BLaER1 (cell line): ENCODE data around the gene MRM1.

ENCODE experiments used
- H3K27ac ChIP-seq: shearing (Covaris generic); formaldehyde crosslinking; 2 replicates; pipeline ENCODE4 v1.8.1; 2022
- H3K27me3 ChIP-seq: shearing (Covaris generic); formaldehyde crosslinking; 2 replicates; pipeline ENCODE4 v1.8.1; 2022
- H3K36me3 ChIP-seq: shearing (Covaris generic); formaldehyde crosslinking; 2 replicates; pipeline ENCODE4 v1.8.1; 2022
- H3K4me1 ChIP-seq: shearing (Covaris generic); formaldehyde crosslinking; 2 replicates; pipeline ENCODE4 v1.8.1; 2022
- H3K4me2 ChIP-seq: shearing (Covaris generic); formaldehyde crosslinking; 2 replicates; pipeline ENCODE4 v1.8.1; 2022
- H3K4me3 ChIP-seq: shearing (Covaris generic); formaldehyde crosslinking; 2 replicates; pipeline ENCODE4 v1.8.1; 2022
- H3K9ac ChIP-seq: shearing (Covaris generic); formaldehyde crosslinking; 2 replicates; pipeline ENCODE4 v1.8.1; 2022
- H3K9me3 ChIP-seq: shearing (Covaris generic); formaldehyde crosslinking; 2 replicates; pipeline ENCODE4 v1.8.1; 2022
- H4K20me1 ChIP-seq: shearing (Covaris generic); formaldehyde crosslinking; 2 replicates; pipeline ENCODE4 v1.8.1; 2022
- Cebpa-rat ChIP-seq: shearing (Covaris generic); IDR thresholded peaks from 2 replicates; pipeline ENCODE4 v1.8.1; 2022

The MRM1 gene

DNA sequence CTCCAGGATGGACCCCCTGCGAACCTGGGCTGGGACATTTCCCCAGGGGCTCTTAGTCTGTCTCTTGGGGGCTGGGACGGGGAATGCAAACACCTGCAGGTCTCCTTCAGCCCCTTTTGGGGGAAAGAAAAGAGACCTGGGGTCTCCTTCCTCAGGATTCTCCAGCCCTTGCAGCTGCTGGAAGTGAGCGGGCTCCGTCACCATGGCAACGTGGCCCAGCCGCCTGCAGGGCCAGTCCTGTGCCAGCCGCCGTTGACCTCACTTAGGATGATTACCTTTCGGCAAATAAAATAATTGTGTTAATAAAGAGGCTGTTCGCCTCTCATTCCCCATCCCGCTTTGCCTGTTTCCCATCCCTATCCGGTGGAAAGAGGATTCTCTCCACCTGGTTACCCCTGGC is 25.7 kb downstream of the MRM1 start:
- peaks cover 16% of the 10 kb centered on the region for H4K20me1 ChIP-seq
- H3K27ac ChIP-seq = no peak overlapping the region
- H3K27me3 ChIP-seq = no peaks in the 10 kb centered on the region
- H3K4me3 ChIP-seq = no peak overlapping the region
- H3K36me3 ChIP-seq = no peaks in the 10 kb centered on the region
- H3K4me1 ChIP-seq = no peaks in the 10 kb centered on the region
- H3K9ac ChIP-seq = no peak overlapping the region
- no peak for TF ChIP-seq Cebpa-rat
- H3K9me3 ChIP-seq = no peaks in the 10 kb centered on the region
- H3K4me2 ChIP-seq = no peak overlapping the region

DNA sequence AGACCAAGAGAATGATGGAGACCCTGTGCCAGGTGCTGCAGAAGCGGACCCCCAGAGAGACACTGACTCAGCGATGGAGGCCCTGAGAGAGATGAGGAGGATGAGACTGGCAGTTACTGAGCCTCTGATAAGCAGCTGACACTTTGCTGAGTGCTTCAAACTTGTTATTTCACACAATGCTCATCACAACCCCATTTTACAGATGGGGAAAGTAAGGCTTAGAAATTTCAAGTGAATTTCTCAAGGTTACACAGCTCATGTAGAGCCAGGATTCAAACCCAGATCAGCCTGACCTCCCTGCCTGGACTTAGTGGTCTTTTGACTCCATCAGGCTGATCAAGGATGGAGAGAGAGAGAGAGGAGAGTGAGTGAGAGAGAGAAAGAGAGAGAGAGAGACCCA is 27.2 kb downstream of the MRM1 start:
- Histone ChIP-seq H3K4me3 (no peak overlapping the region), H4K20me1 (peaks cover 14% of the 10 kb centered on the region), H3K9me3 (no peaks in the 10 kb centered on the region), H3K9ac (no peak overlapping the region), H3K36me3 (no peaks in the 10 kb centered on the region), H3K4me1 (peaks cover 7% of the 10 kb centered on the region), H3K27ac (no peak overlapping the region), H3K27me3 (no peaks in the 10 kb centered on the region), H3K4me2 (no peak overlapping the region)
- TF ChIP-seq Cebpa-rat = no peak

DNA sequence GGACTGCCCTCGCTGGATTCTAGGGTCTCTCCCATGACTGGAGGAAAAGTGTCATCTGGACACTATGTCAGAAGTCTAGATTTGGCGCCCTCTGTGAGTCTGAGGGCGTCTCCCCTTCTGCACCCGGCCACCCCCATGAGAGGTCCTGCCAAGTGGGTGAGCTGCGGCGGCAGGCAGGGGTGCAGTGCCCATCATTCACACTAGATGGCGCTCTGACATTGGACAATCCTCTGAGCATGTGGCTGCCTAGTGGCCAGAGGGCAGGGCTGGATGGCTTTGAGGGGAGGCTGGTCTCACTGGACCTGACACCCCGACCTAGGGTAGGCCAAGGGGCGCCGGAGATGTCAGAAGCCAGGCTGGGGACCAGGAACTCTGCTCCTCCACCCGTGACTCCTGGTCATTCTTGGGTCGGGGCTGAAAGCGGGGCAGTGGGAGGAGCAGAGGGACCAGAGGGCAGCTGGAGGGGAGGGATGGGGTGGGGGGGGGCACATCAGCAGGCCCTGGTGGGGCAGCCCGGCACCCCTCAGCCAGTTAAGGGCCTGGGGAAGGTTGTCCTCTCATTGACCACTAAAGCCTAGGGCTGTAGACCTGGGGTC is 28.0 kb downstream of the MRM1 start:
- Histone ChIP-seq H3K36me3 (no peaks in the 10 kb centered on the region), H3K27me3 (no peaks in the 10 kb centered on the region), H3K27ac (no peak overlapping the region), H3K9ac (no peak overlapping the region), H3K4me1 (peaks cover 10% of the 10 kb centered on the region), H3K4me3 (no peak overlapping the region), H4K20me1 (0 out of 2 replicates have a peak, but pooled peaks cover 8% of the 10 kb centered on the region), H3K4me2 (no peak overlapping the region), H3K9me3 (no peaks in the 10 kb centered on the region)
- TF ChIP-seq Cebpa-rat = no peak

DNA sequence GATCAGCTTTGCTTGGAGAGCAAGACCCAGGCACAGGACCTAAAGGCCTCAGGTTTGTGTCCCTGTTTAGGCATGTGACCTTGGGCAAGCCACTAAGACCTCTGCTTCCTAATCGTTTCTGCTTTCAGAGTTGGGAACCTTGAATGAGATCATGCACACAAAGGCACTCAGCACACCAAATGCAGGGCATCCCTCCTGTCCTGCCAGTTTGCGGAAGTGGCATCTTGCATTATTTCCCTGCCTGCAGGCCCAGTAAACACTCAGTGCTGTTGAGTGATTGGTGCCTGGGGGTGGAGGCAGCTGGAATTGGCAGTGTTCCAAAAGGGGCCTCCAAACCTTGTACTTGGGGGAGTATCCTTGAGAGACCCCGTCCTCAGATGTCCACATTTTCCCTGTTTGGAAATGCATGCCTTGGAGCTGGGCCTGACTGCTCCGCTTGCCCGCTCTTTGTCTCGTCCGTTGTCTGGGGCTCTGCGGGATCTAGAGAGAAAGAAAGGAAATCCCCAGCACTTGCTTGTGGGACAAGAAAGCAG is 28.7 kb downstream of the MRM1 start:
- Histone ChIP-seq H3K36me3 (no peaks in the 10 kb centered on the region), H3K27me3 (no peaks in the 10 kb centered on the region), H3K4me3 (no peak overlapping the region), H3K9ac (no peak overlapping the region), H3K9me3 (no peaks in the 10 kb centered on the region), H3K27ac (no peak overlapping the region), H3K4me2 (no peak overlapping the region), H3K4me1 (peaks cover 10% of the 10 kb centered on the region), H4K20me1 (0 out of 2 replicates have a peak, but pooled peaks cover 8% of the 10 kb centered on the region)
- no peak for TF ChIP-seq Cebpa-rat

DNA sequence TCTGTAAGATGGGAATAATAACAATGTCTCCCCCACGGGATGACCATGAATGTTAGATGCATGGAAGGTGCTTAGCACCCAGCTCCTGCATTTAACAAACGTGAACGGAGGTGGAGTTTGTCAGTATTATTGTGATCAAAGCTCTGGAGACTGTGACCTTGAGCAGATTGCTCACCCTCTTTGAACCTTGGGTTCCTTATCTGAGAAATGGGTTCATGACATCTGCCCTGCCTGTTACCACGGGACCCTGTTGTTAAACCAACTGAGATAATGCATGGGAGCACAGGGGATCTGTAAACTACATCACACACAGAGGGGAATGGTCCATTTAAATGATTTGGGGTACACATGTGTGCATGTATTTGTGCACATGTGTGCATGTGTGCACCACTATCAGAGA is 29.6 kb downstream of the MRM1 start:
- H3K36me3 ChIP-seq = no peaks in the 10 kb centered on the region
- H3K27me3 ChIP-seq = no peaks in the 10 kb centered on the region
- no peak overlapping the region for H3K4me3 ChIP-seq
- H3K4me2 ChIP-seq = no peak overlapping the region
- no peak for TF ChIP-seq Cebpa-rat
- H3K9me3 ChIP-seq = no peaks in the 10 kb centered on the region
- H3K27ac ChIP-seq = no peak overlapping the region
- H4K20me1 ChIP-seq = 0 out of 2 replicates have a peak, but pooled peaks cover 8% of the 10 kb centered on the region
- no peak overlapping the region for H3K9ac ChIP-seq
- peaks cover 10% of the 10 kb centered on the region for H3K4me1 ChIP-seq

DNA sequence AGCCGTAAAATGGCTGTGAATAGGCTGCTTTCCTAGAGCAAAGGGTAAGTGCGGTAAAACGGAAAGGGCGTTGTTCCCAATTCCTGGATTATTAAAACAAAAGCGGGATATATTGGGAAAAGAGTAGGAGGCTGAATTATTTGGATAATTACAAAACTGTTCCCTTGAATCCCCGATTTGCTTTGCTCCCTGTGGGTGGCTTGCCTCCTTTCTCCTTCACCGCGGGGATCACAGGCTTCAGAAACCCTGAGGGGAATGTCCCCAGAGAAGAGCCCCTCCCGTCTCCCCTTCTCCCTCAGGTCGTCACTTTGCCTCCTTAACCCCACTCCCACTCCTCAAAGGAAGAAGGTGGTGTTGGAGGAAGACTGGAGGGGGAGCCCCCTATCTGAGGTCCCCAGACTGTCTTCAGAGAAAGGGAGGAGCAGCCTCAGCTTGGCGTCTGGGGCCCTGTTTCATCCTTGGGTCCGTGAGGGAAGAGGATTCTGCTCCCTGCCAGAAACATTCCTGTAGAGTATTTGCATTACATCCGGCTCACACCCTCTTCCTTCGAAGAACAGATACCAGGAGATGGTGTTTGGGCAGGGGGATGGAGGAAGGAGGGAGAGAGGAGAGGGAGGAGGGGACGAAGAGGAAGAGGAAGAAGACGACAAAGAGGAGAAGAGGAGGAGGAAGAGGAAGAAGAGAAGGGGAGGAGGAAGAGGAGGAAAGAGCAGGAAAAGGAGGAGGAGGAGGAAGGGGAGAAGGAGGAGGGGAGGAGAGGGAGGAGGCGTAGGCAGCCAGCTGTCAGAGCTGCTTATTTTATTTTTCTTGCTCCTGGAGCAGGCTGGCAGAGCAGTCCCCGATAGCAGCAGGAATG is 31.8 kb downstream of the MRM1 start:
- no peak for TF ChIP-seq Cebpa-rat
- Histone ChIP-seq H3K27ac (no peak overlapping the region), H4K20me1 (no peaks in the 10 kb centered on the region), H3K9ac (no peak overlapping the region), H3K27me3 (no peaks in the 10 kb centered on the region), H3K4me1 (peaks cover 10% of the 10 kb centered on the region), H3K9me3 (no peaks in the 10 kb centered on the region), H3K4me2 (peak overlapping the region; percentile 26), H3K4me3 (no peak overlapping the region), H3K36me3 (no peaks in the 10 kb centered on the region)

DNA sequence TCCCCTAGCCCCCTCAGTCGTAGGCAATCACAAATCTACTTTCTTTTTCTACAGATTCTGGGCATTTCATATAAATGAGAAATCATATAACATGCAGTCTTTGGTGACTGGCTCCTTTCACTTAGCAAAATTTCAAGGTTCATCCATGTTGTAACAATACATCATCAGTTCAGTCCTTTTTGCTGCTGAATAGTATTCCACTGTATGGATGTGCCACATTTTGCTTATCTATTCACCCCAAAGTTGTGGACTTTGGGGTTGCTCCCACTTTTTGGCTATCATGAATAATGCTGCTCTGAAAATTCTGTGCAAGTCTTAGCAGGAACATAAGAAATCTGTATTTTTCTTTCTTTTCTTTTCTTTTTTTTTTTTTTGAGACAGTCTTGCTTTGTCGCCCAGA is 39.0 kb downstream of the MRM1 start:
- no peaks in the 10 kb centered on the region for H4K20me1 ChIP-seq
- TF ChIP-seq Cebpa-rat = no peak
- H3K4me1 ChIP-seq = peaks cover 22% of the 10 kb centered on the region
- H3K4me2 ChIP-seq = no peak overlapping the region
- H3K9me3 ChIP-seq = peaks cover 13% of the 10 kb centered on the region
- H3K9ac ChIP-seq = no peak overlapping the region
- no peaks in the 10 kb centered on the region for H3K36me3 ChIP-seq
- no peak overlapping the region for H3K4me3 ChIP-seq
- peaks cover 29% of the 10 kb centered on the region for H3K27me3 ChIP-seq
- H3K27ac ChIP-seq = no peak overlapping the region

DNA sequence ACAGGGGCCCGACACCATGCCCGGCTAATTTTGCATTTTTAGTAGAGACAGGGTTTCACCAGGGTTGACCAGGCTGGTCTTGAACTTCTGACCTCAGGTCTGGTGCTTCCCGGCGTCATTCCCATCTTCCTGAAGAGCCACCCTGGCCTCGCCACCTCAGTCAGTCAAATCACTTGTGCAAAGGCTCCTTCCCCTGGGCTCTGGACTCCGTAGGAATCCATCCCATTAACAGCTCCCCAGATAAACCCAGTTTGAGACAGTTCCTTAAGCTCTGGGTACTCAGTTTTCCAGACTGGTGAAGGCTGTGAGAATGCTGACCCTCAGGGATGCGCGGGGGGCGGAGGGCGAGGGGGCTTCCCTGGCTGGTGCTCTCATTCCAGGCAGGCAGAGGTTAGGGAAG is 39.5 kb downstream of the MRM1 start:
- Histone ChIP-seq H3K36me3 (no peaks in the 10 kb centered on the region), H3K4me3 (no peak overlapping the region), H4K20me1 (no peaks in the 10 kb centered on the region), H3K4me2 (no peak overlapping the region), H3K9me3 (peaks cover 13% of the 10 kb centered on the region), H3K4me1 (peaks cover 22% of the 10 kb centered on the region), H3K27me3 (peaks cover 29% of the 10 kb centered on the region), H3K9ac (no peak overlapping the region), H3K27ac (no peak overlapping the region)
- TF ChIP-seq Cebpa-rat = no peak

DNA sequence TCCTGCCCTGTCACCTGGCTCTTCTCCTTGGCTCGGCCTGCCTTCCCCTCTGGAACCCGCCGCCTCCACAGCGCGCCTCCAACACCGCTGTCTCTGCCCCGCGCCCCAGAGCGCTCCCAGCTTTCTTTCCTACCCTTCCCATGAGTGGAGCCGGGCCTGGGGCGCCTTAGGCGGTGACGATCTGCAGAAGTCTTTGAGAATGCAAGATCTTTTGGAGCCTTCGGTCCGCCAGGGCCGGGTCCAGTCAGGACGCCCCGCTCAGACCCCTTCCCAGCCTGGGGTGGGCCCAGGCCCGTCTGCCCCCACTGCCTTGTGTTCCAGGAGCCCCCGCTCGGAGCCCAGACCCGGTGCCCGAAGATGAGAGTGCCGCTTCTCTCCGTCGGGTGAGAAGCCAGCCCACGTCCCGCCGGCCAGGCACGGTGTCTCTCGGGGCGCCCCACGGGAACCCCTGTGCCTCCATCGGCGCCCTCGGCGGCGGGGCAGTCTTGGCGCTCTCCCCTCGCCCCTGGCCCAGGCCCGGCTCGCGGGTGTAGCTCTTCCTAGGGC is 40.0 kb downstream of the MRM1 start:
- Histone ChIP-seq H4K20me1 (no peaks in the 10 kb centered on the region), H3K9ac (no peak overlapping the region), H3K36me3 (no peaks in the 10 kb centered on the region), H3K4me2 (no peak overlapping the region), H3K27ac (no peak overlapping the region), H3K27me3 (peaks cover 29% of the 10 kb centered on the region), H3K4me3 (no peak overlapping the region; the same call in 1 of the 2 replicates), H3K9me3 (peaks cover 13% of the 10 kb centered on the region), H3K4me1 (peaks cover 22% of the 10 kb centered on the region)
- no peak for TF ChIP-seq Cebpa-rat
